ENCODE measurements around the gene ZNF593OS.

ZNF593OS gene

GRCh38 chr1:26119892-26120608 lies 51.6 kb downstream of the ZNF593OS start:
- TF ChIP-seq CTCF (IDR thresholded peaks at IDR 0.05; ENCODE audit: low read depth, low read length, missing control alignments) = no peak
- no peak overlapping the region for H3K4me3 ChIP-seq (ENCODE audit: low read depth, low read length)
- no peak for DNase-seq (ENCODE audit: low read depth)

Data from GM12864 (cell line).